Parathyroid adenoma (tissue), 2 donors: ENCODE measurements around the gene ZNF778.

Experiments
- H2AFZ ChIP-seq: fragments of 300-600 bp; sonication (generic); one replicate; pipeline ENCODE4 v1.7.0; 2017; ENCODE audit warnings: antibody characterized with exemption, mild to moderate bottlenecking
- H3K27ac ChIP-seq: fragments of 300-600 bp; sonication (generic); one replicate; pipeline ENCODE4 v1.7.0; 2017
- H3K27me3 ChIP-seq: fragments of 300-600 bp; sonication (generic); one replicate; pipeline ENCODE4 v1.7.0; 2017; ENCODE audit warnings: low read length; ENCODE audit not compliant: control insufficient read depth, insufficient read depth
- H3K36me3 ChIP-seq: fragments of 300-600 bp; sonication (generic); one replicate; pipeline ENCODE4 v1.7.0; 2017; ENCODE audit warnings: low read length; ENCODE audit not compliant: control insufficient read depth, insufficient read depth
- H3K4me1 ChIP-seq: fragments of 300-600 bp; sonication (generic); one replicate; pipeline ENCODE4 v1.7.0; 2017; ENCODE audit warnings: control low read depth
- H3K4me2 ChIP-seq: fragments of 300-600 bp; sonication (generic); one replicate; pipeline ENCODE4 v1.7.0; 2017; ENCODE audit warnings: low read length
- H3K4me3 ChIP-seq: fragments of 300-600 bp; sonication (generic); one replicate; pipeline ENCODE4 v1.7.0; 2017; ENCODE audit warnings: low read depth, low read length
- H3K79me2 ChIP-seq: fragments of 300-600 bp; sonication (generic); one replicate; pipeline ENCODE4 v1.7.0; 2017; ENCODE audit warnings: control low read depth
- H3K9ac ChIP-seq: fragments of 300-600 bp; sonication (generic); one replicate; pipeline ENCODE4 v1.7.0; 2017; ENCODE audit warnings: mild to moderate bottlenecking
- H3K9me3 ChIP-seq: fragments of 300-600 bp; sonication (generic); one replicate; pipeline ENCODE4 v1.7.0; 2017; ENCODE audit warnings: low read length; ENCODE audit not compliant: control insufficient read depth
- TF ChIP-seq, protein P1 (sequence below): fragments of 300-600 bp; sonication (generic); IDR thresholded peaks from one replicate; pipeline ENCODE4 v1.7.0; 2017; ENCODE audit warnings: antibody characterized with exemption, mild to moderate bottlenecking
- donor health status: primary hyperparathyroidism.

ZNF778 gene

GRCh38 chr16:89224665-89225064 is 7.2 kb downstream of the ZNF778 start:
- Histone ChIP-seq H3K79me2 (peaks cover 17% of the 10 kb centered on the region), H3K27me3 (no peaks in the 10 kb centered on the region), H3K27ac (no peak overlapping the region), H3K4me1 (no peaks in the 10 kb centered on the region), H3K9me3 (no peaks in the 10 kb centered on the region), H2AFZ (no peak overlapping the region), H3K36me3 (no peaks in the 10 kb centered on the region), H3K9ac (no peak overlapping the region), H3K4me2 (no peak overlapping the region), H3K4me3 (no peak overlapping the region)
- TF ChIP-seq, protein P1, sequence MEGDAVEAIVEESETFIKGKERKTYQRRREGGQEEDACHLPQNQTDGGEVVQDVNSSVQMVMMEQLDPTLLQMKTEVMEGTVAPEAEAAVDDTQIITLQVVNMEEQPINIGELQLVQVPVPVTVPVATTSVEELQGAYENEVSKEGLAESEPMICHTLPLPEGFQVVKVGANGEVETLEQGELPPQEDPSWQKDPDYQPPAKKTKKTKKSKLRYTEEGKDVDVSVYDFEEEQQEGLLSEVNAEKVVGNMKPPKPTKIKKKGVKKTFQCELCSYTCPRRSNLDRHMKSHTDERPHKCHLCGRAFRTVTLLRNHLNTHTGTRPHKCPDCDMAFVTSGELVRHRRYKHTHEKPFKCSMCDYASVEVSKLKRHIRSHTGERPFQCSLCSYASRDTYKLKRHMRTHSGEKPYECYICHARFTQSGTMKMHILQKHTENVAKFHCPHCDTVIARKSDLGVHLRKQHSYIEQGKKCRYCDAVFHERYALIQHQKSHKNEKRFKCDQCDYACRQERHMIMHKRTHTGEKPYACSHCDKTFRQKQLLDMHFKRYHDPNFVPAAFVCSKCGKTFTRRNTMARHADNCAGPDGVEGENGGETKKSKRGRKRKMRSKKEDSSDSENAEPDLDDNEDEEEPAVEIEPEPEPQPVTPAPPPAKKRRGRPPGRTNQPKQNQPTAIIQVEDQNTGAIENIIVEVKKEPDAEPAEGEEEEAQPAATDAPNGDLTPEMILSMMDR: no peak

DNA sequence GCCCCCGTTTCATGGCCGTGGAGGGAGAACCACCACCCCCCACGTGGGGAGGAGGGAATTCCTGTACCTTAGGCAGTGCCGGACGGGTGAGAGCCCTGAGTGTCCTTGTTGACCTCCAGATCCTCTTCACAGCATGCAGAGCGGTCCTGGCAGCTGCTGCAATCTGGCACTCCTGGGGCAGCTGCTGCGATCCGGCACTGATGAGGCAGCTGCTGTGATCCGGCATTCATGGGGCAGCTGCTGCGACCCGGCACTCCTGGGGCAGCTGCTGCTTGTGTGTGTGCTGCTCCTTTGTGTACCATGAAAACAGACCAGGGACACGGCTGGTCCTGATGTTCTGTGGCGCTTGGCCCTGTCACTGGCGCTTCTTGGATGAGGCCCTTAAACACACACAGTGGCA is 12.8 kb downstream of the ZNF778 start:
- H3K36me3 ChIP-seq: no peaks in the 10 kb centered on the region

DNA sequence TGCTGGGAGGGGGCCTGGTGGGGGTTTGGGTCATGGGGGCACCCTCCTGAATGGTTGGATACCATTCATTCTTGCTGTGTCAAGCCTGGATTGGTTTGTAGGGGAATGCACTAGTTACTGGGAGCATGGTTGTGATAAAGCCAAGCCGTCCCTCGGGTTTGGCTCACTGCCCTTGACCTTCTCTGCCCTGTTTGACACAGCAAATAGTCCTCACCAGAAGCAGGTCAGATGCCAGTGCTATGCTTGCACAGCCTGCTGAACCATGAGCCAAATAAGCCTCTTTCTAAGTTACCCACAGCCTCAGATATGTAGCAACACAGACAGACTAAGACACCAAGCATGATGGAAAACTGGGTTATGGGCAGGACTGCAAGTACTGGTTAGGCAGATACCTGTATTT is 14.6 kb downstream of the ZNF778 start:
- H3K4me3 ChIP-seq: no peak overlapping the region
- no peak overlapping the region for H2AFZ ChIP-seq
- H3K9me3 ChIP-seq: no peaks in the 10 kb centered on the region
- peaks cover 21% of the 10 kb centered on the region for H3K79me2 ChIP-seq
- H3K4me1 ChIP-seq: no peaks in the 10 kb centered on the region
- TF ChIP-seq, protein P1: no peak
- H3K27me3 ChIP-seq: no peaks in the 10 kb centered on the region
- no peak overlapping the region for H3K4me2 ChIP-seq
- H3K9ac ChIP-seq: no peak overlapping the region
- H3K27ac ChIP-seq: no peak overlapping the region
- no peaks in the 10 kb centered on the region for H3K36me3 ChIP-seq

More for the DNA sequence above, 12.8 kb downstream of the ZNF778 start:
- Histone ChIP-seq H3K79me2 (peaks cover 21% of the 10 kb centered on the region), H2AFZ (no peak overlapping the region), H3K4me2 (no peak overlapping the region), H3K27ac (no peak overlapping the region), H3K9me3 (no peaks in the 10 kb centered on the region), H3K27me3 (no peaks in the 10 kb centered on the region), H3K4me3 (no peak overlapping the region), H3K4me1 (no peaks in the 10 kb centered on the region), H3K9ac (no peak overlapping the region)
- TF ChIP-seq, protein P1: no peak

- TF ChIP-seq, protein P1: no peak
- no peak overlapping the region for H3K4me2 ChIP-seq
- H3K27me3 ChIP-seq: no peaks in the 10 kb centered on the region
- H3K4me3 ChIP-seq: no peak overlapping the region
- no peak overlapping the region for H2AFZ ChIP-seq
- H3K27ac ChIP-seq: no peak overlapping the region
- H3K4me1 ChIP-seq: no peaks in the 10 kb centered on the region
- no peaks in the 10 kb centered on the region for H3K9me3 ChIP-seq
- H3K36me3 ChIP-seq: no peaks in the 10 kb centered on the region
- no peak overlapping the region for H3K9ac ChIP-seq
- H3K79me2 ChIP-seq: peaks cover 12% of the 10 kb centered on the region
Measured at GRCh38 chr16:89233678-89234490, 16.4 kb downstream of the ZNF778 start.

- no peaks in the 10 kb centered on the region for H3K9me3 ChIP-seq
- H3K79me2 ChIP-seq: no peaks in the 10 kb centered on the region
- H3K4me1 ChIP-seq: no peaks in the 10 kb centered on the region
- H3K27me3 ChIP-seq: no peaks in the 10 kb centered on the region
- TF ChIP-seq, protein P1: no peak
- H3K9ac ChIP-seq: no peak overlapping the region
- no peaks in the 10 kb centered on the region for H3K36me3 ChIP-seq
- no peak overlapping the region for H3K4me3 ChIP-seq
- no peak overlapping the region for H3K27ac ChIP-seq
- H3K4me2 ChIP-seq: no peak overlapping the region
- no peak overlapping the region for H2AFZ ChIP-seq
Measured at GRCh38 chr16:89237733-89238132, 20.2 kb downstream of the ZNF778 start.
